Lung (tissue), 12 donors: ENCODE measurements around the gene ATXN10. TPM values are rescaled to one million over a fixed set of nuclear protein-coding genes. Genes with fewer than 3 reads are reported as not detected.
A peak's percentile ranks its signal among the peaks of the same experiment; 100 is the strongest.

Source experiments
- ATAC-seq: fragments of 200-7000 bp; cut with Tn5 transposase; one replicate; pipeline ENCODE4 v1.9.1; 2020; ENCODE audit warnings: moderate number of reproducible peaks; ENCODE audit not compliant: insufficient read depth, low FRiP score
- DNase-seq, 3 donors: peaks; one replicate each; pipeline ENCODE4 v3.0.0-alpha.2; 2013 to 2017
- H3K27ac ChIP-seq, 2 donors: one replicate each; pipeline ENCODE4 v1.5.1; 2013; ENCODE audit warnings: mild to moderate bottlenecking in 2 of 2, moderate library complexity in 2 of 2, control low read depth in 1 of 2, inconsistent platforms in 1 of 2, low read depth in 1 of 2, low read length in 1 of 2
- H3K27me3 ChIP-seq, 3 donors: one replicate each; pipeline ENCODE4 v1.5.1; 2013; ENCODE audit warnings: low read length in 2 of 3; ENCODE audit not compliant: control insufficient read depth in 3 of 3, insufficient read depth in 3 of 3
- H3K36me3 ChIP-seq, 4 donors: one replicate each; pipeline ENCODE4 v1.5.1; 2013; ENCODE audit warnings: low read length in 4 of 4, mild to moderate bottlenecking in 1 of 4, moderate library complexity in 1 of 4; ENCODE audit not compliant: control insufficient read depth in 4 of 4, insufficient read depth in 4 of 4
- H3K4me1 ChIP-seq, 5 donors: one replicate each; pipeline ENCODE4 v1.5.1; 2013; ENCODE audit warnings: low read length in 5 of 5, mild to moderate bottlenecking in 2 of 5, moderate library complexity in 1 of 5; ENCODE audit not compliant: control insufficient read depth in 5 of 5, insufficient read depth in 5 of 5
- H3K4me3 ChIP-seq: one replicate; pipeline ENCODE4 v1.5.1; 2013; ENCODE audit warnings: mild to moderate bottlenecking, control low read depth, moderate library complexity
- H3K9ac ChIP-seq, 2 donors: one replicate each; pipeline ENCODE4 v1.5.1; 2013; ENCODE audit warnings: low read length in 2 of 2, control low read depth in 1 of 2; ENCODE audit not compliant: insufficient read depth in 1 of 2
- H3K9me3 ChIP-seq, 4 donors: one replicate each; pipeline ENCODE4 v1.5.1; 2013; ENCODE audit warnings: low read length in 3 of 4, mild to moderate bottlenecking in 1 of 4, moderate library complexity in 1 of 4; ENCODE audit not compliant: control insufficient read depth in 4 of 4, insufficient read depth in 3 of 4
- CTCF ChIP-seq: IDR thresholded peaks from 2 replicates; pipeline ENCODE4 v1.5.1; 2012; ENCODE audit warnings: mild to moderate bottlenecking; ENCODE audit errors: control extremely low read depth, extremely low read depth
- WGBS, 2 donors: extraction: QIAGEN DNeasy Blood & Tissue Kit; methylation state at CpG; one replicate each; pipeline ENCODE4 v1.1.7; 2013; 5-methylcytosine and 5-hydroxymethylcytosine counted together
- polyA plus RNA-seq, 2 donors: library from polyadenylated mRNA; stranded (reverse); fragments of 200-250 nt; gene quantifications; one replicate each; pipeline ENCODE4 v1.2.1, GENCODE V29; 2013
- total RNA-seq, 2 donors: library from RNA; depleted of rRNA in 1 of 2; stranded (reverse); fragments of >200 nt in 1 of 2; gene quantifications; one replicate each; pipeline ENCODE4 v1.2.1, GENCODE V29; 2014 to 2021
- donor health status: control.
- donor health status: control.
- donor health status: Bipolar disorder and iron deficiency.
- donor health status: healthy.
- donor health status: DM: yes; HTN: yes; CAD: no.

Gene ATXN10
- total and polyA plus RNA-seq, 4 donors: 41.9 to 164 (median 92.2) TPM

GRCh38 chr22:45887202-45888131, 215.8 kb downstream of the ATXN10 start:
- H3K27ac ChIP-seq: no peak overlapping the region
- no peak for ATAC-seq
- WGBS, 2 donors: 82 to 87% methylated on average over 22 of the region's 22 CpGs
- no peak for TF ChIP-seq CTCF
- H3K9me3 ChIP-seq: peaks cover 0 to 3% (median 0%) of the 10 kb centered on the region in 4 donors
- H3K4me1 ChIP-seq: peaks cover 0 to 10% (median 0%) of the 10 kb centered on the region in 5 donors
- no peak overlapping the region for H3K4me3 ChIP-seq
- H3K27me3 ChIP-seq: peaks cover 1 to 3% (median 3%) of the 10 kb centered on the region in 3 donors
- DNase-seq: peak in 1 of 3 donors; percentile 11
- no peaks in the 10 kb centered on the region for H3K36me3 ChIP-seq
- no peak overlapping the region for H3K9ac ChIP-seq

DNA sequence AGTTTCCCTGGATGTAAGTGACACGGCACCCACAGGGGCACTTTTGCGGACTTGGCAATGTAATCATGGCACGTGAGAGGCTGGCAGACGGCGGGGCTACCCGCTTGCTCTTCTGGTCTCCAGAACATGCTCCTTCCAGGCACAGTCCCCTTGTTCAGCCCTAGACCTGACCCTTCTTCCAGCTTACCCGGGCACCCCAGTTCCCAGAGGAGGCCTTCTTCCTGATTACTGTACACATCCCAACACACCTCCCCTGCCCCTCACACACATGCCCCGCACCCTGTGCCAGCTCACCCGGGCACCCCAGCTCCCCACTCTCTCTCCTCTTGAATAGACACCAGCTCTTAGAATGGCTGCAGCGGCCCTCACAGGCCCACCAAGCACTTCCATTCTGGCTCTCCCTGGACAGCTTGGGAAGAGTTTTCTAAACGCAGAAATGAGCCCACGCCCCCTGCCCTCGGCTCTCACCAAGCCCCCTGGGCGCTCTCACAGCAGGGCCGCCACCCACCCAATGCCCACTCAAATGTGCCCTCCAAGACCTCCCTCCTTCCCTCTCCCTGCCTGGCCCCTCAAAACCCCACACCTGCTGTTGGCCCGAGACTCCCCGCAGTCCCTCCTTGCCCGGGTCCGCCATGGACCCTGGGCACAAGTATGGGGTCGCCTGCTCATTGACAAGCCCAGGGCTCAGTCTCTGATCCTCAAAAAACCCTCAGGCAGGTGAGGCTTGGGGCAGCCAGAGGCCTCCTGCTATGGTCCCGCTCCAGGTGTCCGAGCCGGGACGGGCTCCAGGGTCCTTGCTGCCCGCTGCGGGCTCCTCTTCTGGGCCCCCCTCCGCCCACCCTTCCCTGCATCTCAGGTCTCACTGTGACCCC, 216.8 kb downstream of the ATXN10 start:
- H3K27ac ChIP-seq: no peak overlapping the region
- peaks cover 0 to 10% (median 0%) of the 10 kb centered on the region in 5 donors for H3K4me1 ChIP-seq
- H3K9ac ChIP-seq: no peak overlapping the region
- 95% methylated on average over 27 of the region's 27 CpGs for WGBS, 2 donors
- TF ChIP-seq CTCF: no peak
- ATAC-seq (no peak), DNase-seq (peak in 1 of 3 donors; percentile 10)
- peaks cover 0 to 3% (median 3%) of the 10 kb centered on the region in 3 donors for H3K27me3 ChIP-seq
- no peaks in the 10 kb centered on the region for H3K36me3 ChIP-seq
- H3K9me3 ChIP-seq: peaks cover 0 to 3% (median 0%) of the 10 kb centered on the region in 4 donors
- H3K4me3 ChIP-seq: no peak overlapping the region

DNA sequence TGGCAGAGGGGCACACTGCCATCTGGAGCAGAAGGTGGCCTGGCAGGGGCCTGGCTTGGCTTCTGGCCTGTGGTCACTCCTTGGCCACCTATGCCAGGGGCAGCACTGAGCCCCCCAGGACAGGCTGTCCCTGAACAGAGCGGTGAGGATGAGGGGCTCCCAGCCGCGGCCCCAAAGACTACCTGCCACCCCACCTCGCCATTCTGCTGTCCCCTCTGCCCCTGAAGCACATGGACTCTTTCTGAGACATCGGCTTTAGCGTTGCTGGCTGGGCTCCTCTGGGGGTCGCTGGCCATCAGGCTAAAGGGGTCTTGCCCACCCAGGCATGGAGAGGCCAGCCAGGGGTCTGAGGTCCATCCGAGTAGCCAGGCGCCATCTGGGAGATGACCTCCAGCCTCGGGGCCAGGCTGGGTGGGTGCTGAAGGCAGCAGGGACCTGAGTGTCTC, 217.5 kb downstream of the ATXN10 start:
- Histone ChIP-seq H3K4me1 (peaks cover 0 to 10% (median 0%) of the 10 kb centered on the region in 5 donors), H3K9ac (no peak overlapping the region), H3K4me3 (no peak overlapping the region), H3K36me3 (no peaks in the 10 kb centered on the region), H3K27ac (no peak overlapping the region), H3K27me3 (peaks cover 0 to 3% (median 3%) of the 10 kb centered on the region in 3 donors), H3K9me3 (peaks cover 0 to 3% (median 0%) of the 10 kb centered on the region in 4 donors)
- no peak for ATAC-seq
- no peak for DNase-seq
- TF ChIP-seq CTCF: no peak
- 84 to 88% methylated on average over 9 to 10 of the region's 10 CpGs for WGBS, 2 donors
